H9 (cell line): ENCODE data around the gene LDHAL6B. TPM values are rescaled to one million over a fixed set of nuclear protein-coding genes. Genes with fewer than 3 reads are reported as not detected.
A peak's percentile ranks its signal among the peaks of the same experiment; 100 is the strongest.

ENCODE experiments used
- DNase-seq: peaks from one replicate; pipeline ENCODE4 v3.0.0-alpha.2; 2017
- H2AFZ ChIP-seq: one replicate; pipeline ENCODE4 v1.6.1; 2013; ENCODE audit warnings: mild to moderate bottlenecking, low read length, control low read depth, moderate library complexity
- H2AK5ac ChIP-seq: 2 replicates; pipeline ENCODE4 v1.6.1; 2013; ENCODE audit warnings: low read length, control low read depth, mixed read lengths; ENCODE audit not compliant: insufficient read length
- H2BK120ac ChIP-seq: one replicate; pipeline ENCODE4 v1.6.1; 2013; ENCODE audit warnings: low read depth, mild to moderate bottlenecking, low read length, control low read depth, inconsistent platforms; ENCODE audit not compliant: poor library complexity, severe bottlenecking
- H2BK12ac ChIP-seq: 2 replicates; pipeline ENCODE4 v1.6.1; 2013; ENCODE audit warnings: low read length, control low read depth, mixed read lengths, low read depth; ENCODE audit not compliant: insufficient read length
- H2BK15ac ChIP-seq: 2 replicates; pipeline ENCODE4 v1.6.1; 2013; ENCODE audit warnings: low read depth, low read length, control low read depth
- H2BK20ac ChIP-seq: one replicate; pipeline ENCODE4 v1.6.1; 2013; ENCODE audit warnings: low read depth, mild to moderate bottlenecking, low read length, control low read depth, inconsistent platforms; ENCODE audit not compliant: poor library complexity, severe bottlenecking
- H2BK5ac ChIP-seq: 2 replicates; pipeline ENCODE4 v1.6.1; 2013; ENCODE audit warnings: low read length, control low read depth, mixed read lengths; ENCODE audit not compliant: insufficient read length
- H3K14ac ChIP-seq: 2 replicates; pipeline ENCODE4 v1.6.1; 2013; ENCODE audit warnings: low read length, control low read depth; ENCODE audit not compliant: insufficient read depth
- H3K18ac ChIP-seq: 2 replicates; pipeline ENCODE4 v1.6.1; 2013; ENCODE audit warnings: low read depth, mild to moderate bottlenecking, mixed read lengths, low read length, control low read depth; ENCODE audit not compliant: insufficient read length
- H3K23ac ChIP-seq: 2 replicates; pipeline ENCODE4 v1.6.1; 2013; ENCODE audit warnings: low read length, control low read depth, mixed read lengths, low read depth; ENCODE audit not compliant: insufficient read length
- H3K23me2 ChIP-seq: 2 replicates; pipeline ENCODE4 v1.6.1; 2013; ENCODE audit warnings: low read depth, mild to moderate bottlenecking, mixed read lengths, low read length, control low read depth; ENCODE audit not compliant: insufficient read length, poor library complexity, severe bottlenecking
- H3K27ac ChIP-seq: 2 replicates; pipeline ENCODE4 v1.5.1; 2013; ENCODE audit warnings: low read length, control low read depth, mixed read lengths, low read depth; ENCODE audit not compliant: insufficient read length
- H3K27me3 ChIP-seq: 2 replicates; pipeline ENCODE4 v1.6.1; 2013; ENCODE audit warnings: low read length, control low read depth, inconsistent platforms; ENCODE audit not compliant: insufficient read depth
- H3K4ac ChIP-seq: 2 replicates; pipeline ENCODE4 v1.6.1; 2013; ENCODE audit warnings: low read depth, mild to moderate bottlenecking, control low read depth, inconsistent platforms, low read length, moderate library complexity
- H3K4me1 ChIP-seq: 2 replicates; pipeline ENCODE4 v1.6.1; 2013; ENCODE audit warnings: low read length, control low read depth, inconsistent platforms; ENCODE audit not compliant: insufficient read depth
- H3K4me2 ChIP-seq: 2 replicates; pipeline ENCODE4 v1.6.1; 2013; ENCODE audit warnings: low read length, control low read depth, mixed read lengths; ENCODE audit not compliant: insufficient read length, insufficient read depth
- H3K56ac ChIP-seq: 2 replicates; pipeline ENCODE4 v1.6.1; 2013; ENCODE audit warnings: low read depth, mild to moderate bottlenecking, mixed read lengths, low read length, control low read depth; ENCODE audit not compliant: insufficient read length
- H3K79me1 ChIP-seq: 2 replicates; pipeline ENCODE4 v1.6.1; 2013; ENCODE audit warnings: low read depth, mild to moderate bottlenecking, moderate library complexity, low read length, control low read depth, inconsistent platforms; ENCODE audit not compliant: insufficient read depth, poor library complexity, severe bottlenecking
- H3K79me2 ChIP-seq: 2 replicates; pipeline ENCODE4 v1.6.1; 2013; ENCODE audit warnings: low read length, control low read depth, inconsistent platforms; ENCODE audit not compliant: insufficient read depth
- H3K9ac ChIP-seq: 2 replicates; pipeline ENCODE4 v1.6.1; 2013; ENCODE audit warnings: low read length, control low read depth, mixed read lengths; ENCODE audit not compliant: insufficient read length; ENCODE audit errors: extremely low read depth
- H3K9me3 ChIP-seq: one replicate; pipeline ENCODE4 v1.6.1; 2013; ENCODE audit warnings: low read depth, low read length, inconsistent platforms; ENCODE audit not compliant: control insufficient read depth
- H3T11ph ChIP-seq: one replicate; pipeline ENCODE4 v1.6.1; 2013; ENCODE audit warnings: mild to moderate bottlenecking, low read length, control low read depth, inconsistent platforms
- H4K20me1 ChIP-seq: one replicate; pipeline ENCODE4 v1.6.1; 2013; ENCODE audit not compliant: control insufficient read depth, insufficient read length, insufficient read depth
- H4K5ac ChIP-seq: 2 replicates; pipeline ENCODE4 v1.6.1; 2013; ENCODE audit warnings: low read depth, mild to moderate bottlenecking, mixed read lengths, low read length, control low read depth; ENCODE audit not compliant: insufficient read length
- H4K8ac ChIP-seq: replicated peaks from 2 replicates; pipeline ENCODE4 v1.6.1; 2013; ENCODE audit warnings: low read length, control low read depth, mixed read lengths, low read depth; ENCODE audit not compliant: insufficient read length
- H4K91ac ChIP-seq: 2 replicates; pipeline ENCODE4 v1.6.1; 2013; ENCODE audit warnings: low read depth, mild to moderate bottlenecking, moderate library complexity, mixed read lengths, low read length, control low read depth; ENCODE audit not compliant: insufficient read length
- H3K27ac Mint-ChIP-seq, 3 experiments: 2 replicates in 2 of 3; 3 replicates in 1 of 3; pipeline ENCODE4 v1.8.0; 2020 to 2021; ENCODE audit warnings: mixed read lengths in 3 of 3, mild to moderate bottlenecking in 1 of 3, moderate library complexity in 1 of 3
- H3K27me3 Mint-ChIP-seq: 2 replicates; pipeline ENCODE4 v1.8.0; 2021; ENCODE audit warnings: low read depth, mild to moderate bottlenecking, moderate library complexity, mixed read lengths
- H3K36me3 Mint-ChIP-seq, 3 experiments: 2 replicates in 2 of 3; 3 replicates in 1 of 3; pipeline ENCODE4 v1.8.0; 2020 to 2021; ENCODE audit warnings: low read depth in 3 of 3, mixed read lengths in 3 of 3; ENCODE audit not compliant: insufficient read depth in 1 of 3
- H3K4me1 Mint-ChIP-seq, 2 experiments: 2 replicates each; pipeline ENCODE4 v1.8.0; 2020; ENCODE audit warnings: mixed read lengths in 2 of 2
- H3K4me3 Mint-ChIP-seq, 2 experiments: 2 replicates in 1 of 2; 3 replicates in 1 of 2; pipeline ENCODE4 v1.8.0; 2020 to 2021; ENCODE audit warnings: mild to moderate bottlenecking in 2 of 2, mixed read lengths in 2 of 2, moderate library complexity in 1 of 2
- H3K9me3 Mint-ChIP-seq, 2 experiments: 2 replicates in 1 of 2; 3 replicates in 1 of 2; pipeline ENCODE4 v1.8.0; 2020; ENCODE audit warnings: mild to moderate bottlenecking in 2 of 2, mixed read lengths in 2 of 2, moderate library complexity in 1 of 2
- CTCF ChIP-seq: fragments of 200-600 bp; sonication (generic); conservative IDR thresholded peaks from 3 replicates; pipeline ENCODE4 v1.8.0; 2021; ENCODE audit warnings: antibody characterized with exemption, mild to moderate bottlenecking
- WGBS: extraction: QIAGEN DNeasy Blood & Tissue Kit; methylation state at CpG from one replicate; pipeline ENCODE4 v1.1.7; 2013; ENCODE audit warnings: missing lambda C conversion rate, low lambda C conversion rate, mixed read lengths; ENCODE audit not compliant: insufficient read length; ENCODE audit errors: extremely low coverage; 5-methylcytosine and 5-hydroxymethylcytosine counted together
- total RNA-seq: library from RNA; stranded (reverse); gene quantifications from 2 replicates; pipeline ENCODE4 v1.2.1, GENCODE V29; 2021

LDHAL6B gene
- total RNA-seq, 1 experiment from 2014 or later, result not detected

GRCh38 chr15:59170295-59171066 lies 36.2 kb upstream of the LDHAL6B start:
- H2BK5ac ChIP-seq, result no peak overlapping the region
- no peak overlapping the region for H3K27ac ChIP-seq

More at GRCh38 chr15:59170295-59171066, 36.2 kb upstream of the LDHAL6B start:
- Histone ChIP-seq H4K8ac (no peak overlapping the region), H3K79me2 (no peaks in the 10 kb centered on the region), H2AK5ac (no peak overlapping the region), H2BK20ac (no peak overlapping the region), H3K79me1 (no peaks in the 10 kb centered on the region), H3T11ph (no peak overlapping the region), H3K9me3 (no peaks in the 10 kb centered on the region), H2AFZ (no peak overlapping the region), H4K5ac (no peak overlapping the region), H4K20me1 (no peaks in the 10 kb centered on the region), H2BK120ac (no peak overlapping the region), H3K4me2 (no peak overlapping the region), H2BK12ac (no peak overlapping the region), H3K56ac (no peak overlapping the region), H3K18ac (no peak overlapping the region), H2BK15ac (no peak overlapping the region), H3K27me3 (no peaks in the 10 kb centered on the region), H3K4ac (no peak overlapping the region), H3K14ac (no peak overlapping the region), H4K91ac (no peak overlapping the region), H3K9ac (no peak overlapping the region), H3K23ac (no peak overlapping the region), H3K4me1 (0 out of 2 replicates have a peak, but pooled peaks cover 2% of the 10 kb centered on the region), H3K23me2 (no peaks in the 10 kb centered on the region)
- Mint-ChIP-seq H3K9me3 (no peaks in the 10 kb centered on the region), H3K4me3 (no peak overlapping the region), H3K27ac (peak overlapping the region in 2 of 3 experiments; percentile 74 to 79; a peak in 4 of 7 replicates), H3K4me1 (peaks cover 10 to 16% of the 10 kb centered on the region in 2 experiments), H3K27me3 (no peaks in the 10 kb centered on the region), H3K36me3 (peaks cover 7 to 75% (median 37%) of the 10 kb centered on the region in 3 experiments; a peak in 6 of 7 replicates)
- WGBS, result no CpG with 5 or more reads among the region's 12 CpGs
- no peak for TF ChIP-seq CTCF
- peak; percentile 48 for DNase-seq
